ENCODE measurements around the gene CHM.

CHM gene

DNA sequence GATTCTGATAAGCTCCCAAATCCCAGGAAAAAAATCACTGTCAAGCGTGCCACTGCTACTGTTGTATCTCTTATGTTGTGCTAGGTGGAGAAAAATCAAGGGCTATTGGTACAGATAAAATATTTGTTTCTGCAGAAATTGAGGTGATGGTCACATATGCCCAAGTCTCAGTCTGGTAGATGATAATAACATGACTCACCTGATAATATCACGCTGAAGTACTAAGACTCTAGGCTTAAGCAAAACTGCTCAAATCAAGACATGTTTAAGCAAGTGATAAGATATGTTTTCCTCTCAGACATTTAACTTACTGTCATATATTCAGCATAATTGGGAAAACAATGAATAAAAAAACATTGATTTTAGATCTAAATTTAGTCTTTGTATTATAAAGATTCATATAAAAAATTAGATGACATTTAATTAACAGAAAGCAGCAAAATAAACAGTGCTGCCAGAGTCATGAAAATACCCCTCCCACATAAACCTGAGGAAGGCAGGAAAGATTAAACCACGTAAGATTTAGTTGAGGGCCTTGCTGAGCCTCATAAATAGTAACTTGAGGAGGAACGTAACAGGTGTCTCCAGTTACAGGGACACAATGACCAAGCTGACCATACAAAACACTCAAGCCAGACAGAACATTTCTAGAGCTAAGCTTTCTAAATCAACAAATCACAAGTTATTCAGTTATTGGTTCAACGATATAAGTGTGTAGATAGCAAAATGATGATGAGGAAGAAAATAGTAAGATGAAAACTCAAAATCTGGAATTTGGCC is 143.5 kb downstream of the CHM start:
- DNase-seq = no peak

DNA sequence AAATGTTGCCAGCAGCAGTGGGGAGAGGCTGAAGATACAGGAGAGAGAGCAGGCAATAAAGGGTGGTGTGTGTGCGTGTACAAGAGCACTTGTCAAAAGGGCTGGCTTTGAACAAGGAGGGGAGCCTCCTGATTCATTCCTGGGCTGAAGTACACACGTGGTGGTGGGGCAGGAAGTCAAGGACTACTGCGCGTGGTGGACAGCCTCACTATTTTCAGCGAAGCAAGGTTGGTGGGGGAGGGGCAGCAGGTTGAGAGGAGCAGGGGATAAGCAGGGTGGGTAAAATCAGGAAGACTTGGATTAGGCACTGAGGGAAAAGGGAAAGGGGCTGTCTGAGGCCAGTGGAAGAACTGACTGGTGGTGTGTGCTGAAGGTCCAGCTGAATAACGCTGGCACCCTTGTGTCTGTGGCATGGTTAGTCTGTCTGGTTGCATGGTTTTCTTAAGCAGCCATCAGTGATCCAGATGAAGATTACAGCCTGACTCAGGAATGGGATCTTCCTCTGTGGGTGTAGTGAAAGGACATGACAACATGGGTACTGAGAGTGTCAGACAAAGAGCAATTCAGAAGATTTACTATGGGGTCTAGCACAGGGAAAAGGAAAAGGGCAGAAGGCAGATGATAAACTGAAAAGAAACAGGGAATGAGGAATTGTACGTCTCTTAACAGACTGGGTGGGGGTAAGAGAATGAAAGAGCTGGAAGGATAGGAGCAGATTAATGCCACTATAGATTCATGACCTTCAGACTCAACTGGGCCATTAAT is 149.8 kb downstream of the CHM start:
- DNase-seq = no peak

DNA sequence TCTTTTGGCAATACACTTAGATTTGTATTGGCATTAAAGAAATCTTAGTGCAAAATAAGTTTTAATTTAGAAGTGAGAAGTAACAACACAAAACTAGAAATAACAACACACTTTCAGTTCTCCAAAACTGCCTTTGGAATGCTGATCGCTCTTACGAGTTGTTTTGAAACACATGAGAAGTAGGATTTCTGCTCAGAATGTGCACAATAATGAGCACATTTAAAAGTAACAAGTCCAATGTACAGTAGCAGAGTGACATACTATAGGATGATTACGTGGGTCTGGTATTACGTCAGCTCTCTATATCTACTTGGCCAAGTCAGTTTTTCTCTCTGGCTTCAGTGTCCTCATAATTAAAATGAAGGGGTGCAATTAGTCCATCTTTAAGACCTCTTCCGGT is 164.8 kb downstream of the CHM start:
- no peak for DNase-seq

DNA sequence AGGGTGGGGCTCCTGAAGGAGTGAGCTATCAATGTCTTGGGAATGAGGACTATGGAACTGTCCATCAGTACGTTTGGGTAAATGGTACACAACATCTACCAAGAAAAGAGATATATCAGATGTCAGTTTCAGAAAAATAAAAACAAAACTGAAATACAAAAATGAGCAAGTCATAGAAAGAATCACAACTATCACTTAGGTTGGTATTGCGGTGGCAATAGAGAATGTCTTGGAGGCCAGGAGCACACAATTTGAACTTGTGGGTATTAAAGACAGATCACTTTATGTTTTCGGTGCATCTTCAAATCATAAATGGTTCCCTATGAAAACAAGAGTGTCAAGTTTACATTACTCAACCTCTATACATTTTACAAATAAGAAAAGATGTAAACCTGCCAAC is 176.8 kb downstream of the CHM start:
- DNase-seq = no peak

DNA sequence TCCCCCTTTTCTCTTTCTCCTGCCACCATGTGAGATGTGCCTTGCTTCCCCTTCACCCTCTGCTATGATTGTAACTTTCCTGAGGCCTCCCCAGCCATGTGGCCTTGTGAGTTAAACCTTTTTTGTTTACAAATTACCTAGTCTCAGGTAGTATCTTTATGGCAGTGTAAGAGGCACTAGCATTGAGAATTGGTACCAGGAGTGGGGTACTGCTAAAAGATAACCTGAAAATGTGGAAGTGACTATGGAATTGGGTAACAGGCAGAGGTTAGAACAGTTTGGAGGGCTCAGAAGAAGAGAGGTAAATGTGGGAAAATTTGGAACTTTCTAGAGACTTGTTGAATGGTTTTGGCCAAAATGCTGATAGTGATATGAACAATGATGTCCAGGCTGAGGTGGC is 182.0 kb downstream of the CHM start:
- no peak for DNase-seq

DNA sequence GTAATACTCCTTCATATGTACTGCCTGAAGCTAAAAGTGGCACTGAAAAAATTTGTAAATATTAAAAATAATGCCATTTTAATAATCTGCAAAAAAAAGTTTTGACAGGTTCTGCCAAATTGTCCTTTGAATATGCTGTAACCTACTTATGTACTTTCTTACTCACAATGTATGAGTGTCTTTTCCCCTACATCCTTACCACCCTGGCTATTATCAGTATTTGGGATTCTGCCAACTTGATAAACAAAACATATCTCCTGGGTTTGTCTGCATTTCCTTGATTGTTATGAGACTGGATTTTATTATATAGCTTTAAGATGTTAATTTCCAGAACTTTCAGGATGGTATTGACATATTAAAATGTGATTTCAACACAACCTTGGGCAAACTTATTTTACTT is 187.9 kb downstream of the CHM start:
- no peak for DNase-seq

DNA sequence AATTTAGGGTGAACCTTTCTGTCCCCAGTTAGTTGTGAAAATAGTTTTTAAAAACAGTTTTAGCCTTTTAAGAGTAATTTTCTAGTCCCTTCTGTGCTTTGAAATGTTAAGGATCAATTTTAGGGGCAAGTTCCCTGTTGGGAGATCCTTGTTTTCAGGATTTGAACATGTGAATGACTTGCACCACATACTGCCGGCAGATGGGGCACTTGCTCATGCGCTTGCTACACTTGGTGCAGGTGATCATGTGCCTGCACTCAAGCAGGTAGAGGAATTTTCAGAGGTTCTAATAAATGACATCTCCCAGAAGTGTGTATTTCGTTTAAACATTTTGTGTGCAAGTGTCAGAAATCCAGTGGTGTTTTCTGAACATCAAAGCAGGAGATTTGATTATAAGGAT is 195.9 kb downstream of the CHM start:
- DNase-seq = no peak

DNA sequence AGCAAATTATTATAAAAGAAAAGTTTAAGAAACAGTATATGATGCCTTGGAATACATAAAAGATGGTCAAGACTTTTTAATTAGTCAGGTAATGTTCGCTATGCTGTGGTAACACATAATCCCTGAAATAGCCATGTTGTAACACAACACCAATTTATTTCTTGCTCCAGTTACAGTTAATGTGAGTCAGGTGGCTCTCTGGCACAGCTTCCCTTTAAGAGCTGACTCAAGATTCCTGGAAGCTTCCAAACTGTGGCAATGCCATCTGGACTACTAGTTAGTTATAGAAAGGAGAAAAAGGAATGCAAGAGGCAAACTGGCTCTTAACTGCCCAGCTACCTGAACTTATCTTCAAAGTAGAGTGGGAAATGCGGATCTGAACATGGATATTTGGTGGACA is 210.5 kb downstream of the CHM start:
- DNase-seq = no peak

DNA sequence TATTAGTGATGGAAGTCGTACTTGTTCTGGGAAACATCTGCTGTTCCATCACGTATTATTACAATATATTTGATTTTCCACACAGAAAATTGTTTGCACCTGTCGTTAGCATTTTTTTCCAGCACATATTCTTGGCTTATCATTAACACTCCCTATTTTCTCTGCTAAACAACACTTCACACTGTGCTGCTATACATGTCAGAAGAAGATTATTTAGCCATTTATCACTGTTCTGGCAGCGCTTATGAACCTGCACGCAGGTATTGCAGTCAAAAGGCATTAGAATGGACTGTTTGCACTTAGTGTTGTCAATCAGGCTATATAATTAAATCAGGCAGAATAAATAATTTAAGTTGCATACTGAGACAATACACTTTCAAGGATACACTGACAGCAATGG is 218.6 kb downstream of the CHM start:
- no peak for DNase-seq

DNA sequence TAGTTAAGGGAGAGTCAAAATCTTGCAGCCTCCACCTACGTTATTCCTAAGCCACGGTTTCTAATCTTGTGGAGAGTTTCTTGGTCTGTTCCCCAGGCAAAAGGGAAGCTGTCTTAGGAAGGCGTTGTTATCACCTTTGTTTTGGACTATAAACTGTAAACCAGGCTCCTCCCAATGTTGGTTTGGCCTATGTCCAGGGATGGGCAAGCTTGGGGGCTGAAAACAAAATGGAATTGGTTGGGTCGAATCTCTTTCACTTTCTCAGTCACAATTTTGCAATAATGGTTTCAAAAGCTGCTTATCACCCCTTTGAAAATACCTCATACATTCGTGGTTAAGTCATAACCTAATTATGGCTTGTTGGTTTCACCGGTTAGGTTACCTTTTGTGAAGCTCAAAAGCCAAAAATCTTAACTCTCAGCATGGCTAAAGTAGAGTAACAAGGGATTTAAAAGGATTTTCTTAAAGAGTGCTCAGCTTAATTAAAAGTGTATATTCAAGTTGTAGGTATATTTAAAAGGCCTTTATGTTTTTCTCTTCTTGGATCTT is 232.1 kb downstream of the CHM start:
- DNase-seq = no peak

All from activated CD4-positive, CD25-positive, alpha-beta regulatory T cell (primary cell).